Breast epithelium (tissue), 4 donors: ENCODE data around the gene SRGAP1. TPM values are rescaled to one million over a fixed set of nuclear protein-coding genes. Genes with fewer than 3 reads are reported as not detected.

Experiments used
- DNase-seq, 2 donors: peaks; one replicate each; pipeline ENCODE4 v3.0.0-alpha.2; 2019; ENCODE audit warnings: low spot score in 2 of 2
- H3K27ac ChIP-seq, 2 donors: fragments of 200-600 bp; sonication (generic) in 1 of 2; one replicate each; pipeline ENCODE4 v1.5.1; 2016 to 2019; ENCODE audit warnings: mild to moderate bottlenecking in 1 of 2
- H3K27me3 ChIP-seq, 2 donors: fragments of 200-600 bp; sonication (generic) in 1 of 2; one replicate each; pipeline versions ENCODE4 v1.5.1 to v1.6.0; 2017 to 2019; ENCODE audit warnings: control low read depth in 1 of 2, mild to moderate bottlenecking in 1 of 2
- H3K36me3 ChIP-seq: fragments of 200-600 bp; one replicate; pipeline ENCODE4 v1.5.1; 2019
- H3K4me1 ChIP-seq, 2 donors: fragments of 200-600 bp; sonication (generic); one replicate each; pipeline ENCODE4 v1.5.1; 2016 to 2019; ENCODE audit warnings: control low read depth in 1 of 2
- H3K4me3 ChIP-seq, 3 donors: fragments of 200-600 bp; sonication (generic); 1 replicate in 2 of 3; 2 replicates in 1 of 3; pipeline ENCODE4 v1.5.1; 2016 to 2019; ENCODE audit warnings: mild to moderate bottlenecking in 3 of 3, moderate library complexity in 2 of 3
- H3K9me3 ChIP-seq, 2 donors: fragments of 200-600 bp; sonication (generic) in 1 of 2; one replicate each; pipeline ENCODE4 v1.5.1; 2016 to 2019; ENCODE audit warnings: control low read depth in 1 of 2
- POLR2A ChIP-seq: fragments of 450-650 bp; IDR thresholded peaks from one replicate; pipeline ENCODE4 v1.6.1; 2016; ENCODE audit warnings: antibody characterized with exemption, mild to moderate bottlenecking, moderate library complexity
- POLR2AphosphoS5 ChIP-seq, 3 donors: sonication (generic); formaldehyde crosslinking; IDR thresholded peaks; one replicate each; pipeline ENCODE4 v1.6.1; 2017; ENCODE audit warnings: antibody characterized with exemption in 3 of 3
- intact Hi-C: fragments of 100-400 bp; cut with DNase I; formaldehyde crosslinking; loops from one replicate; pipeline ENCODE4 v1.15.1; 2023; ENCODE audit warnings: low total_unique reads
- total RNA-seq, 3 donors: library from RNA; depleted of rRNA; stranded (reverse); fragments of >200 nt; gene quantifications; one replicate each; pipeline ENCODE4 v1.1.0, GENCODE V29; 2016
- TF ChIP-seq, protein P1 (sequence below), 3 donors: fragments of 450-650 bp; IDR thresholded peaks; one replicate each; pipeline ENCODE4 v1.5.1; 2016 to 2017; ENCODE audit warnings: antibody characterized with exemption in 3 of 3, mild to moderate bottlenecking in 3 of 3, moderate library complexity in 3 of 3

The SRGAP1 gene
- total RNA-seq, 3 donors from 2014 or later = 20.3 to 58.7 (median 29.3) TPM

GRCh38 chr12:63919756-63920155 lies 75.3 kb downstream of the SRGAP1 start:
- H3K27ac ChIP-seq = no peak overlapping the region
- TF ChIP-seq POLR2AphosphoS5 (IDR thresholded peaks at IDR 0.05) = no peak
- TF ChIP-seq POLR2A = no peak
- TF ChIP-seq, protein P1, sequence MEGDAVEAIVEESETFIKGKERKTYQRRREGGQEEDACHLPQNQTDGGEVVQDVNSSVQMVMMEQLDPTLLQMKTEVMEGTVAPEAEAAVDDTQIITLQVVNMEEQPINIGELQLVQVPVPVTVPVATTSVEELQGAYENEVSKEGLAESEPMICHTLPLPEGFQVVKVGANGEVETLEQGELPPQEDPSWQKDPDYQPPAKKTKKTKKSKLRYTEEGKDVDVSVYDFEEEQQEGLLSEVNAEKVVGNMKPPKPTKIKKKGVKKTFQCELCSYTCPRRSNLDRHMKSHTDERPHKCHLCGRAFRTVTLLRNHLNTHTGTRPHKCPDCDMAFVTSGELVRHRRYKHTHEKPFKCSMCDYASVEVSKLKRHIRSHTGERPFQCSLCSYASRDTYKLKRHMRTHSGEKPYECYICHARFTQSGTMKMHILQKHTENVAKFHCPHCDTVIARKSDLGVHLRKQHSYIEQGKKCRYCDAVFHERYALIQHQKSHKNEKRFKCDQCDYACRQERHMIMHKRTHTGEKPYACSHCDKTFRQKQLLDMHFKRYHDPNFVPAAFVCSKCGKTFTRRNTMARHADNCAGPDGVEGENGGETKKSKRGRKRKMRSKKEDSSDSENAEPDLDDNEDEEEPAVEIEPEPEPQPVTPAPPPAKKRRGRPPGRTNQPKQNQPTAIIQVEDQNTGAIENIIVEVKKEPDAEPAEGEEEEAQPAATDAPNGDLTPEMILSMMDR (IDR thresholded peaks at IDR 0.05) = no peak
- intact Hi-C loops = no loop called here
- no peak overlapping the region for H3K4me3 ChIP-seq
- H3K27me3 ChIP-seq = no peaks in the 10 kb centered on the region
- peaks cover 0 to 4% of the 10 kb centered on the region in 2 donors for H3K4me1 ChIP-seq
- no peaks in the 10 kb centered on the region for H3K9me3 ChIP-seq
- DNase-seq = no peak
- no peaks in the 10 kb centered on the region for H3K36me3 ChIP-seq

DNA sequence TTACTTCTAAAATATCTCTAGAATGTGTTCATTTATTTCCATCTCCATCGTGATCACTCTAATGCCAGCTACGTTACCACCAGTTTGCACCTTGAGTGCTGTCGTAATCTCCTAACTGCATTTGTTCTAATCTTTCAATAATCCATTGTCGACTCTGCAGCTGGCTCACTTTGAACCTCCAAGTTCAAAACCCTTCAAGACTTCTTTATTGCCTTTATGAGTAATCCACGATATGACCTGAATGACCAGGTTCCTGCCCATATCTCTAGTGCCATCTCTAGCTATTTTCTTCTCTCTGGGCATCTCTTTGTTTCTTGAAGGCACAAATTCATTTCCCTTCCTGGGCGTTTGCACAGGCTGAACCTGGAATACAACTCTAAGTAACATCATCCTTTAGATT lies 76.7 kb downstream of the SRGAP1 start:
- DNase-seq = no peak
- H3K27me3 ChIP-seq = no peaks in the 10 kb centered on the region
- no peak overlapping the region for H3K4me3 ChIP-seq
- H3K4me1 ChIP-seq = no peaks in the 10 kb centered on the region
- no peak overlapping the region for H3K27ac ChIP-seq
- intact Hi-C loops = no loop called here
- H3K36me3 ChIP-seq = no peaks in the 10 kb centered on the region
- TF ChIP-seq, protein P1 (IDR thresholded peaks at IDR 0.05) = no peak
- TF ChIP-seq POLR2AphosphoS5 (IDR thresholded peaks at IDR 0.05) (no peak), POLR2A (no peak)
- H3K9me3 ChIP-seq = no peaks in the 10 kb centered on the region

- no peaks in the 10 kb centered on the region for H3K36me3 ChIP-seq
Observed at GRCh38 chr12:63922474-63922873, 78.0 kb downstream of the SRGAP1 start.

GRCh38 chr12:63924781-63925180 lies 80.3 kb downstream of the SRGAP1 start:
- TF ChIP-seq, protein P1 (IDR thresholded peaks at IDR 0.05) = no peak
- no peak for TF ChIP-seq POLR2AphosphoS5 (IDR thresholded peaks at IDR 0.05)
- TF ChIP-seq POLR2A = no peak
- Histone ChIP-seq H3K36me3 (no peaks in the 10 kb centered on the region), H3K4me3 (no peak overlapping the region), H3K4me1 (no peaks in the 10 kb centered on the region), H3K27ac (no peak overlapping the region), H3K9me3 (no peaks in the 10 kb centered on the region), H3K27me3 (no peaks in the 10 kb centered on the region)
- DNase-seq = no peak
- intact Hi-C loops = no loop called here

More at GRCh38 chr12:63922474-63922873, 78.0 kb downstream of the SRGAP1 start:
- Histone ChIP-seq H3K9me3 (no peaks in the 10 kb centered on the region), H3K27me3 (no peaks in the 10 kb centered on the region), H3K4me1 (no peaks in the 10 kb centered on the region), H3K27ac (no peak overlapping the region), H3K4me3 (no peak overlapping the region)
- intact Hi-C loops = no loop called here
- TF ChIP-seq POLR2A = no peak
- no peak for DNase-seq

- H3K27ac ChIP-seq = no peak overlapping the region
- intact Hi-C loops = no loop called here
- H3K27me3 ChIP-seq = no peaks in the 10 kb centered on the region
- no peaks in the 10 kb centered on the region for H3K9me3 ChIP-seq
- no peaks in the 10 kb centered on the region for H3K36me3 ChIP-seq
- TF ChIP-seq, protein P1 (IDR thresholded peaks at IDR 0.05) = no peak
- TF ChIP-seq POLR2A (no peak), POLR2AphosphoS5 (IDR thresholded peaks at IDR 0.05) (no peak)
- no peaks in the 10 kb centered on the region for H3K4me1 ChIP-seq
- no peak for DNase-seq
- H3K4me3 ChIP-seq = no peak overlapping the region
Observed at GRCh38 chr12:63927511-63927910, 83.0 kb downstream of the SRGAP1 start.

DNA sequence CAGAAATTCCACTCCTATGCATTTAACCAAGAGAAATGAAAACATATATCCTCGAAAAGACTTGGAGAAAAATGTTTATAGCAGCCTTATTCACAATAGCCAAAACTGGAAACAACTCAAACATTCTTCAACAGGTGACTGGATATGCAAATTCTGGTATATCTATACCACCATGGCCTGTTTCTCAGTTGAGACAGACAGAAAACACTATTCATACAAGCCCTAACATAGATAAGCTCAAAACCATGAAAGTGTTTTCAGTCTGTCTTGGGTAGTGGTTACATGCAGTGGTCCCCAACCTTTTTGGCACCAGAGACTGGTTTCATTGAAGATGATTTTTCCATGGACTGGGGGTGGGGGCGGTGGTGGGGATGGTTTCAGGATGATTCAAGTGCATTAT lies 83.8 kb downstream of the SRGAP1 start:
- Histone ChIP-seq H3K36me3 (no peaks in the 10 kb centered on the region), H3K4me3 (no peak overlapping the region), H3K27me3 (no peaks in the 10 kb centered on the region), H3K27ac (no peak overlapping the region), H3K9me3 (no peaks in the 10 kb centered on the region), H3K4me1 (no peaks in the 10 kb centered on the region)
- intact Hi-C loops = no loop called here
- DNase-seq = no peak
- TF ChIP-seq, protein P1 (IDR thresholded peaks at IDR 0.05) = no peak
- TF ChIP-seq POLR2A = no peak
- no peak for TF ChIP-seq POLR2AphosphoS5 (IDR thresholded peaks at IDR 0.05)
